Vagina (tissue), 2 donors: ENCODE results near the gene FAAH2.

Experiments
- POLR2A ChIP-seq, 2 donors: fragments of 450-650 bp; IDR thresholded peaks; one replicate each; pipeline ENCODE4 v1.6.1; 2017; ENCODE audit warnings: antibody characterized with exemption in 2 of 2, mild to moderate bottlenecking in 2 of 2, moderate library complexity in 2 of 2
- TF ChIP-seq, protein P1 (sequence below), 3 experiments: fragments of 450-650 bp in 2 of 3; fragments of 200-600 bp in 1 of 3; sonication (generic) in 1 of 3; IDR thresholded peaks; one replicate each; pipeline ENCODE4 v1.5.1; 2017 to 2019; ENCODE audit warnings: antibody characterized with exemption in 3 of 3, mild to moderate bottlenecking in 2 of 3, moderate library complexity in 2 of 3

- no peak for TF ChIP-seq POLR2A (IDR thresholded peaks at IDR 0.05)
- TF ChIP-seq, protein P1, sequence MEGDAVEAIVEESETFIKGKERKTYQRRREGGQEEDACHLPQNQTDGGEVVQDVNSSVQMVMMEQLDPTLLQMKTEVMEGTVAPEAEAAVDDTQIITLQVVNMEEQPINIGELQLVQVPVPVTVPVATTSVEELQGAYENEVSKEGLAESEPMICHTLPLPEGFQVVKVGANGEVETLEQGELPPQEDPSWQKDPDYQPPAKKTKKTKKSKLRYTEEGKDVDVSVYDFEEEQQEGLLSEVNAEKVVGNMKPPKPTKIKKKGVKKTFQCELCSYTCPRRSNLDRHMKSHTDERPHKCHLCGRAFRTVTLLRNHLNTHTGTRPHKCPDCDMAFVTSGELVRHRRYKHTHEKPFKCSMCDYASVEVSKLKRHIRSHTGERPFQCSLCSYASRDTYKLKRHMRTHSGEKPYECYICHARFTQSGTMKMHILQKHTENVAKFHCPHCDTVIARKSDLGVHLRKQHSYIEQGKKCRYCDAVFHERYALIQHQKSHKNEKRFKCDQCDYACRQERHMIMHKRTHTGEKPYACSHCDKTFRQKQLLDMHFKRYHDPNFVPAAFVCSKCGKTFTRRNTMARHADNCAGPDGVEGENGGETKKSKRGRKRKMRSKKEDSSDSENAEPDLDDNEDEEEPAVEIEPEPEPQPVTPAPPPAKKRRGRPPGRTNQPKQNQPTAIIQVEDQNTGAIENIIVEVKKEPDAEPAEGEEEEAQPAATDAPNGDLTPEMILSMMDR (IDR thresholded peaks at IDR 0.05): no peak
Observed at GRCh38 chrX:57368158-57368557, 81.7 kb downstream of the FAAH2 start.
